ENCODE measurements around the gene GNA12.

- TF ChIP-seq CTCF (IDR thresholded peaks at IDR 0.05) (no peak), POLR2A (IDR thresholded peaks at IDR 0.05) (no peak)
Observed at GRCh38 chr7:2815875-2816245, 28.2 kb downstream of the GNA12 start.
